Measurements from ENCODE around the gene PCGF3. TPM values are rescaled to one million over a fixed set of nuclear protein-coding genes. Genes with fewer than 3 reads are reported as not detected.

Gene PCGF3, protein sequence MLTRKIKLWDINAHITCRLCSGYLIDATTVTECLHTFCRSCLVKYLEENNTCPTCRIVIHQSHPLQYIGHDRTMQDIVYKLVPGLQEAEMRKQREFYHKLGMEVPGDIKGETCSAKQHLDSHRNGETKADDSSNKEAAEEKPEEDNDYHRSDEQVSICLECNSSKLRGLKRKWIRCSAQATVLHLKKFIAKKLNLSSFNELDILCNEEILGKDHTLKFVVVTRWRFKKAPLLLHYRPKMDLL
- total RNA-seq (ENCODE audit: low replicate concordance): 39.3 and 63.1 TPM in 2 replicates

DNA sequence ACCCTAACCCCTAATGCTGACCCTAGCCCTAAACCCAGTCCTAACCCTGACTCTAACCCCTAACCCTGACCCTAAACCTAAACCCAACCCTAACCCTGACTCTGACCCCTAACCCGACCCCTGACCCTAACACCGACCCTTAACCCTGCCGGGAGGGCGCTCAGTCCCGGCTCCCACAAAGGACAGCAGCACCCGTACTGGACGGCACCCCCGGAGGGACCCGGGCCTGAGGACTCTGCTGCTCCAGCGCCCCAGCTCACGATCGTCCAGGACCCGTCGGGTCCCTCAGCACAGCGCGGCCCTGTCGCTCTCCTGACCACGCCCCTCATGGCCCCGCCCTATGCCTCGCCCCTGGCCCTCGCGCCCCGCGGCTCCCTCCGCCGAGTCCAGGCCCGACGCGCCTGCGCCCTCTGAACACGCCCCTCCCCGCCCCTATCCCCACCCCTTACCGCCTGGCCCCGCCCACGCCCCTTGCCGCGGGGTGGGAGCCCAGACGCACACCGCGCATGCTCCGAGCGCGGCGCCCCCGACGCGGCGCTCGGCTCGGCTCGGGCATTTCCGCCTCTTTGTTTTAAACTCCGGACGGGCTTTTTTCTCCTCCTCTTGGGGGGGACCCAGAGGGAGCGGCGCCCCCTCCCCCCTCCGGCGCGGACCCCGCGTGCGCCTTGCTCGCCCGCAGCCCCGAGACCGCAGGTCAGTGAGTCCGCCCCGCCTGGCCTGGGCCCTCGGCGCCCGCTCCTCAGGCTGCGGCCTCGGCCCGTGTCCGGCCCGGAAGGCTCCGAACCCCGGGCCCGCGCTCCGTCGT is at the start of gene PCGF3:
PCGF3 (plus strand) TSS at position 555 of the 805 bp plus-strand sequence. CDS start 27,849 bp downstream, outside the sequence.

DNA sequence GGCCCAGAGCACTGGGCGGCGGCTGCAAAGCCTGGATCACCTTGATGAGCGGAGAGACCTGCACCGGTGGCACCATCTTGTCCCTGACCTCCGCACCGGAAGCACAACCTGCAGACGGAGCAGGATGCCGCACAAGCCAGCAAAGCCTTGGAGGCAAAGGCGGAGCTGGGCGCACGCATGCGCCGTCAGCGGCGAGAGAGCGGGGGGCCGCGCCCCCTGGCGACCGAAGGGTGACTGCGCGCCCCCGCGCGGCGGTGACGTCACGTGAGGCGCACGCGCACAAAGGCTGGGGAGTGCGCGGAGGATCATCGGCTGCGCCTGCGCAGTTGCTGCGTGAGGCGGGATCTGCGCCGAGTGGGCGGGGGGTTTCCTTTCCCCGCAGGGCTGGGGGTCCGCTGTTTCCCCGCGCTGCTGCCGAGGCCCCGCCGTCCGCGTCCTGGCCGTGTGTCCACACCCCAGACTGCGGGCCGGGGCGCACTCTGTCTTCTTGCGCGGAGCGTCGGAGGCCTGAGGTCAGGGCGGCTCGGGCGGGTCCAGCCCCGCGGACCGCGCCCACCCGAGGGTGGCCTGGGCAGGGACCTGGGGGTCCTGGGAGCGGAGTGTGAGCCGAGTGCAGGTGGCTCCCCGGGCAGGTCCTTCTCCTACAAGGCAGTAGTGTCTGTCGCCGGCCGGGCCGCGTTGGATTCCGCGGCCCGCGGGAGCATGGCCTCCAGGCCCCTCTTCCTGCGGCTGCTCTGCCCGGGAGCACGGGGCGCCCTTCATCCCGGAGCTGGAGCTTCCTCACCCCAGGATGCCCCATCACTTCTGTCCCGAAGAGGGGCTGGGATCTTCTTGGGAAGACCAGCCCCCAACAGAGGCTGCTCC is 31.2 kb upstream of the PCGF3 start, which contains the start of the genes ATP5ME and MYL5:
ATP5ME (minus strand) TSS at position 105 of the 864 bp plus-strand sequence; CDS start at position 76, 29 bp downstream.
MYL5 (plus strand) TSS at position 371 of the 864 bp plus-strand sequence. CDS start 3,485 bp downstream, outside the sequence.

DNA sequence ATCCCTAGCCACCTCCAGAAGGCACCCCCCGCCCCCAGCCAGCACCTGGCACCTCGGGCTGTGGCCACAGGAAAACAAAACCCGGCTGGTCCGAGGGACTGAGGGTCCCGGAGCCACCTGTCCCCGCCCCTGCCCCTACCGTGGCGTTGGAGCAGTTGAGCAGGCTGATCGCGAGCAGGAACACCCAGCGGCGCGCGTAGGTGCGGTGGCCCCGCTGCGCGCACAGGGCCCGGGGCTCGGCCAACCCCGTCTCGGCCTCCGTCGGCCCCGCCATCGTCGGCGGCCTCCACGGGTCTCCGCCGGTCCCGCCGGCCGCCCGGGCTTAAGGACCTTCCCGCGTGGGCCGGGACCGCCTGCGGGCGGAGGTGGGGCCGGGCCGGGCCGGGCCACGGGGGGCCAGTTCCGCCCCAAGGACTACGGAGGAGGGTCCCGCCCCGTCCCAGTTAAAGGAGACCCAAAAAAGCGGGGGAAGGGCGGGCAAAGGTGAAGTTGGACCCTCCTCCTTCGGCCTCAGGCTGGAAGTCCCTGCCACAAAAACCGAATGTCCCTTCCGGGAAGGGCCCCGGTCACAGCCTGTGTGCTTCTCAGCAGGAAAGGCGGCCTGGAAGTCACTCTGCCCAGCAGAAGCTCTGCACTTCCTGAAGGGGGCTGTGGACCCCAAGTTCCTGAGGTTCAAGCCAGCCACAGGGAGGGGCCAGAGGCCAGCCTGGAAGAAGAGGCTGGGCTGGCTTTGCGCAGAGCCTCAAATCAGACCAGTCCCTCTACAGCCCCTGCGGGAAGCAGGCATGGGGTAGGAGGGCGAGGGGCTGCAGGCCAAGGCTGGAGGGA is 16.6 kb upstream of the PCGF3 start, which contains the start of gene SLC49A3:
SLC49A3 (minus strand) TSS at position 298 of the 828 bp plus-strand sequence; CDS start at position 274, 24 bp downstream.

Other genes starting within 250 kb of the PCGF3 start
- gene ZNF721, start 206.7 kb upstream of the PCGF3 start, total RNA-seq (ENCODE audit: low replicate concordance): 9.0 and 12.9 TPM in 2 replicates
- gene PIGG, start 206.6 kb upstream of the PCGF3 start, total RNA-seq (ENCODE audit: low replicate concordance): 41.0 and 49.5 TPM in 2 replicates
- gene TMEM271, start 129.5 kb upstream of the PCGF3 start, total RNA-seq (ENCODE audit: low replicate concordance): not detected in 2 replicates
- 1.4 TPM in 1 of 2 replicates, not detected in the other for gene PDE6B, start 80.3 kb upstream of the PCGF3 start, total RNA-seq (ENCODE audit: low replicate concordance)
- gene ATP5ME, start 31.6 kb upstream of the PCGF3 start, total RNA-seq (ENCODE audit: low replicate concordance): 358 and 480 TPM in 2 replicates
- gene MYL5, start 31.3 kb upstream of the PCGF3 start, total RNA-seq (ENCODE audit: low replicate concordance): 25.6 and 26.9 TPM in 2 replicates
- 1.1 and 9.8 TPM in 2 replicates for gene SLC49A3, start 16.7 kb upstream of the PCGF3 start, total RNA-seq (ENCODE audit: low replicate concordance)
- gene CPLX1, start 120.3 kb downstream of the PCGF3 start, total RNA-seq (ENCODE audit: low replicate concordance): not detected in 2 replicates
- 36.7 and 48.7 TPM in 2 replicates for gene GAK, start 226.5 kb downstream of the PCGF3 start, total RNA-seq (ENCODE audit: low replicate concordance)
- gene TMEM175, start 226.6 kb downstream of the PCGF3 start, total RNA-seq (ENCODE audit: low replicate concordance): 16.2 and 22.1 TPM in 2 replicates